ENCODE data around the gene SLC16A13.
"Not testable (repeated sequence)": the region's sequence is repeated elsewhere in the genome, so short reads cannot be mapped to it uniquely, and the experiment has no call there.

The SLC16A13 gene, protein sequence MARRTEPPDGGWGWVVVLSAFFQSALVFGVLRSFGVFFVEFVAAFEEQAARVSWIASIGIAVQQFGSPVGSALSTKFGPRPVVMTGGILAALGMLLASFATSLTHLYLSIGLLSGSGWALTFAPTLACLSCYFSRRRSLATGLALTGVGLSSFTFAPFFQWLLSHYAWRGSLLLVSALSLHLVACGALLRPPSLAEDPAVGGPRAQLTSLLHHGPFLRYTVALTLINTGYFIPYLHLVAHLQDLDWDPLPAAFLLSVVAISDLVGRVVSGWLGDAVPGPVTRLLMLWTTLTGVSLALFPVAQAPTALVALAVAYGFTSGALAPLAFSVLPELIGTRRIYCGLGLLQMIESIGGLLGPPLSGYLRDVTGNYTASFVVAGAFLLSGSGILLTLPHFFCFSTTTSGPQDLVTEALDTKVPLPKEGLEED
- total RNA-seq, result 0.28 to 5.1 (median 1.6) reads per million in 17 experiments

DNA sequence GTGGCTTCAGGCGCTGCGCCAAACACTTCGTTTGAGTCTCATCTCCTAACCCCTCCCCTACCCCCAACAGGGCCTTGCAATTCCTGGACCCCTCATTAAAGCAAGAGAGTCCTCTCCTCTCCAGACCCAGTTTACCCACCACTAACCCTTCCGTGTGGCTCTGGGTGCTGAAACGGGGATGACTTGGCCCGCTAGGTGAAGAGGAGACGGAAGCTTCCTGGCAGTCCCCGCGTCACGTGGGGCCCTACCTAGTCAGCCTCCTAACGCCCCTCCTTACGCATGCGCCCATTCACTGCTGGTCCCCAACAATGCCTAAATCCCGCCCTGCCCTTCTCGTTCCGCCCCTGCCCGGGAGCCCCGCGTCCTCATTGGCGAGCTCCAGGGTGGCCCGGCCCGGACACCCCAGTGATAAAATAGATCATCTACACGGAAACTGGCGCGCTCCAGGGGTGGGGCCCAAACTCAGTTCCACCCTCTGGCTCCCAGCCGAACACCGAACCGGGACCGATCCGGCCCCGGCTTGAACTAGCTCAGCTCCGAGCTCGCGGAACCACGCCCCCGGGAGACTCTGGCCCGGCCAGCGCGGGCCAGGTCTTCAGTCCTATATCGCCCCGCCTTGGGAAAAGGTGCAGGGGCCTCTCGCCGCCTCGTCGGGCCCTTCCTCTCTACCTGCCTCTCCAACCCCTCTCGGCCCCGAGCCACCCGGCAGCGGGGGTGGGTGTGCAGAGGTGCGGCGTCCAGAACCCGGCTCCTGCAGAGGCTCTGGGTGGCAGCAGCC, at the start of gene SLC16A13:
TSS of gene SLC16A13 (plus strand) at position 425 of the 778 bp plus-strand sequence. CDS start 368 bp downstream, outside the sequence.
- DNase-seq, result peak; percentile 96 to 98 (median 98)

GRCh38 chr17:6986676-6987075, 49.1 kb upstream of the SLC16A13 start:
- DNase-seq, result no peak

- DNase-seq, result no peak
Measured at GRCh38 chr17:6989779-6990178, 46.0 kb upstream of the SLC16A13 start.

DNA sequence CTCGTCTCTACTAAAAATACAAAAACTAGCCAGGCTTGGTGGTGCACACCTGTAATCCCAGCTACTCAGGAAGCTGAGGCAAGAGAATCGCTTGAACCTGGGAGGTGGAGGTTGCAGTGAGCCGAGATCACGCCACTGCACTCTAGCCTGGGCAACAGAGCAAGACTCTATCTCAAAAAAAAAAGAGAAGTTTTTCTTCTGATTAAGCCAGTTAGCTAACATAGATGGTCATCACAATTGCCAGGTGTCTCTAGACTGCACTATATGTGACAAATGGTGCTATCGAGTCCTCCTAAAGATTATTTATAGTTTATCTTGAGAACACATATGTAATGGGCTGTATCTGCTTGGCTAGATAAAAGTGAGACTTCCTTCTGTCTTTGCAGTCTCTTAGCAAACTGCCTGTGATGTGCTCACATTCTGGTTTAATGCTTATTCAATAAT, 42.2 kb upstream of the SLC16A13 start:
- DNase-seq, result not testable (repeated sequence)

GRCh38 chr17:6994118-6994598, 41.7 kb upstream of the SLC16A13 start:
- no peak for DNase-seq

DNA sequence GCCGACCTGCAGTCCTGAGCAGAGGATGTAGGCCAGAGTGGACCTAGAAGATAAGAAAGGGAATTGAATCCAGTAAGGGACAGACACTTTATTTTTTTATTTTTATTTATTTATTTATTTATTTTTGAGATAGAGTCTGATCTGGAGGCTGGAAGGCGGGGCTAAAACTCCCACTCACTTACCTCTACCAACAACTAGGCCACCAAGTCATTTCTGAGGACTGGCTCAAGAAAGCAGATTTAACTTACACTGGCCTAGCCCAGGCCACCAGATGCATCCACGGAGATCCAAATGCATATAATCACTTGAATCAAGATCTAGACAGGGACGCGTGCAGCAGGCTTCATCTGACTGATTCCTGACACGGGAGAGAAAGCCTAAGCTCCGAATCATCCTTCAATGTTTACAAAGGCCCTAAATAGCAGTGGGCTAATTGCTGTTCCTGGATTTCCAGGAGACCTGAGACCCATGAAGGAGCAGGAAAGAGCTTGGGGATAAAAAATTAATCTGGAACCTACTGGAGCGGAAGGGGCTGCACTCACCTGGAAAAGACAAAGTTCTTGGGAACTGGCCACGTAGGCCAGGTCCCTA, 41.1 kb upstream of the SLC16A13 start:
- DNase-seq, result no peak

DNA sequence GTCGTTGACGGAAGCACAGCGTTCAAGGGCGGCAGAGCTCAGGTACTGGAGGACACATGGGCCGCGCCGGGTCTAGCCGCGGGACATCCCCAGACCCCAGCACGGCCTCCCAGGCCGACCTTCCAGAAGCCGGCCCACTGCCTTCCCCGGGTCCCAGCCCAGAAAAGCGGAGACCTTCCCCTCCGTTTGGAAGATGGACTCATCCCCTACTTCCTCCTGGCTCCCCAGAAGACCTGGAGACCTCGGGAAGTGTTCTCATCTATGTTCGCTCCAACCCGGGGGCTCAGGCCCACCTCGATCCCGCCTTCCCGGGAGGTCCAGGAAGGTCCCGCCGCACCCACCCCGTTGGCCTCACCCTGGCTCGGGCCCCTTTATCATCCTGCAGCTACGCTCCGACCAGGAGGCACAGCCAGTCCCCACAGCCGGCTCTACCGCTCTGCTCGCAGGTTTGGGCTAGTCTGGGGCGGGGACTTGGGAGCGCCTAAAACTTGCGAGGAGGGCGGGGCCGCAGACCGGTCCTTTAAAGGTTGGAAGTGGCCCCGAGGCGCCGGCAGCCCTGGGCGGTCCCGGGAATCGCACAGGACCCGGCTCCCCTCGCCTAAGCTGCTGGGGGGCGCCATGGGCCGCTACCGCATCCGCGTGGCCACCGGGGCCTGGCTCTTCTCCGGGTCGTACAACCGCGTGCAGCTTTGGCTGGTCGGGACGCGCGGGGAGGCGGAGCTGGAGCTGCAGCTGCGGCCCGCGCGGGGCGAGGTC, 40.1 kb upstream of the SLC16A13 start, which contains the start of gene ALOX12:
TSS of gene ALOX12 (plus strand) at position 550 of the 756 bp plus-strand sequence. CDS start at position 619, 69 bp downstream.
- no peak for DNase-seq

DNA sequence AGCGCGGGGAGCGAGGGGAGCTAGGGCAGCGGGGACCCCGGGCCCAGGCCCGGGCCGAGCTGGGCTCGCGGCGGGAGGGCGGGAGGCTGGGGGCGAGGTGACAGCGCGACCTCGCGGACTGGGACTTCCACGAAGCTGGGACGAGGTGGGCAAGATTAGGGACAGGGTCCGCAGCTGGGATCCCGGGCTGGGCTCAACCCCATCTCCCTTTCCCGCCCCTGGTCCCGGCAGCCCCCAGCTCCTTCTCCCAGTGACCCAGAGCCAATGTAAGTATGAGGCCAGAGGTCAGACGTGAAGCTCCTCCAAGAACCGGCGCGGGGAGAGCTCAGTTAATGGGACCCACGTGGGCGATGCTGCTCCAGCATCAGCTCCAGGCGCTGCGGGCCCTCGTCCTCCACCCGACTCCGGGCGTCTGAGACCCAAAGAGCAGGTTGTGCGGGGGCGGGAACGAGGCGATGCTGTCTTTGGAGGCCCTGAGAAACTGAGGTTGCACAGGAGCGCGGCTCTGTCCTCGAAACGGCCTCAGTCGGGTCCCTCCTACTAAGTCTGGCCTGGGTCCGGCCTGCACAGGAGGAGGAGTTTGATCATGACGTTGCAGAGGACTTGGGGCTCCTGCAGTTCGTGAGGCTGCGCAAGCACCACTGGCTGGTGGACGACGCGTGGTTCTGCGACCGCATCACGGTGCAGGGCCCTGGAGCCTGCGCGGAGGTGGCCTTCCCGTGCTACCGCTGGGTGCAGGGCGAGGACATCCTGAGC, 39.4 kb upstream of the SLC16A13 start:
- DNase-seq, result no peak

- no peak for DNase-seq
Measured at GRCh38 chr17:6997171-6997570, 38.6 kb upstream of the SLC16A13 start.

- no peak for DNase-seq
Measured at GRCh38 chr17:6998855-6999508, 36.8 kb upstream of the SLC16A13 start.

- DNase-seq, result peak in 2 of 4 experiments; percentile 36 to 57
Measured at GRCh38 chr17:7001318-7001961, 34.4 kb upstream of the SLC16A13 start.

- DNase-seq, result no peak
Measured at GRCh38 chr17:7002288-7003047, 33.3 kb upstream of the SLC16A13 start.

GRCh38 chr17:7003745-7004144, 32.1 kb upstream of the SLC16A13 start:
- no peak for DNase-seq

DNA sequence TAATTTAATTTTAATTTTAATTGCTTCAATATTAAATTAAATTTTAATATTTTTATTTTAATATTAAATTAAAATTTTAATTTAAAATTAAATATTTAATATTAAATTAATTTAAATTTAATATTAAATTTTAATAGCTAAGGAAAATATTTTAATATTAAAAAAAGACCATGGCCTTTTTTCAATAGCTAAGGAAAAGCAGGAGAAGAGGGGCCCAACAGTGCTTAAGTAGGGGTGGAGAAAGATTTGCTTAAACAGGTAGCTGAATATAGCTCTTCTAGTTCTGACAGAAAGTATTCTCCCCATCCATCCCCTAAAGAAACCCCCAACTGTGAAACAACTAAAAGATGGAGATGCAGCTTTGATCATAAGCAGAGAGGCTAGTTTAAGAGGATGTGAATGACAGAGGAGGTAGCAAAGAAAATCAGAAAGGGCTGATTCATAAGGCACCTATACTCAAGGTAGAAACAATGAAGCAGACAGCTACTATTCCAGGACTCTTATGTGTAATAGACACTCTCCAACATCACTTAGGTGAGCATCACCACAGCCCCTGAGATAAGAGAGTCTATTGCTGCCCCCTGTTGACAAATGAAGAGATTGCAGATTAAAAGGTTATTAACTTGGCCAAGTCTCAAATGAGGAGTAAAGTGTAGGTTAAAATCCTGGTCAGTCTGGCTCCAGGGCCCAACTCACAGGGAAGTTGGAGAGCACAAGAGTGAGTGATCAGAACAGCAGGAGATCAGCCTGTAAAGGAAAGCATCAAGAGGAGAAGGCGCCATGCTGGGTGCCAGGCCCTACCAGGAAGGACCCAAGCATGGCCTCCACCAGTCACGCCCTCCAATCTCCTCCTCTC, 31.2 kb upstream of the SLC16A13 start:
- peak; percentile 61 to 85 (median 77) for DNase-seq

DNA sequence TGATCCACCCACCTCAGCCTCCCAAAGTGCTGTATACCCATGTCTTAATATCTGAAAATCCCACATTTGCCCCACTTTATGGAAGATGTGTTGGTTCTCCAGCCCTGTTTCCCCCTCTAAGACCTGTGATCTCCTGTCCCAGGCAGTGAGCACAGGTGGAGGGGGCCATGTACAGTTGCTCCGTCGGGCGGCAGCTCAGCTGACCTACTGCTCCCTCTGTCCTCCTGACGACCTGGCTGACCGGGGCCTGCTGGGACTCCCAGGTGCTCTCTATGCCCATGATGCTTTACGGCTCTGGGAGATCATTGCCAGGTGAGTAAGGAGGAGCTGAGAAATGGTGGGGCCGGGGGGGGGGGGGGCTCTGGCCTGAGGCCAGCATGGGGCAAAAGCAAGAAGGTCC, 30.1 kb upstream of the SLC16A13 start:
- DNase-seq, result no peak

DNA sequence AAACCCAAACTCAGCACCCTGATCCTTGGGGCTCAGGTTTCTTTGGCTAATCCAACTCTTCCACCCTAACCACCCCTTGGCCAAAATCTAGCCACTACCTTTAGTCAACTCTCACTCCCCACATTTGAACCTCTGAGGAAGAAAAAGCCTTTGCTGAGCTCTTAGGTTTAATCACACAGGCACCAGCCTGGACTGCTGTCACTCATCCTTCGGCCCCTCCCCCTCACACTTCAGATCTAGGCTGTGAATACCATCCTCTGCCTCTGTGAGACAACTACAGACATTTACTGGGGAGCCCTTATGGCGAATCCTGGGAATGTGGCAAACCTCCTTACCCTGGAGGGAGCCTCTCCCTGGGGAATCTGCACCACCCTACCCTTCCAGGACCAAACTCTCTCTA, 28.7 kb upstream of the SLC16A13 start:
- DNase-seq, result no peak

GRCh38 chr17:7010523-7010922, 25.3 kb upstream of the SLC16A13 start:
- DNase-seq, result no peak

DNA sequence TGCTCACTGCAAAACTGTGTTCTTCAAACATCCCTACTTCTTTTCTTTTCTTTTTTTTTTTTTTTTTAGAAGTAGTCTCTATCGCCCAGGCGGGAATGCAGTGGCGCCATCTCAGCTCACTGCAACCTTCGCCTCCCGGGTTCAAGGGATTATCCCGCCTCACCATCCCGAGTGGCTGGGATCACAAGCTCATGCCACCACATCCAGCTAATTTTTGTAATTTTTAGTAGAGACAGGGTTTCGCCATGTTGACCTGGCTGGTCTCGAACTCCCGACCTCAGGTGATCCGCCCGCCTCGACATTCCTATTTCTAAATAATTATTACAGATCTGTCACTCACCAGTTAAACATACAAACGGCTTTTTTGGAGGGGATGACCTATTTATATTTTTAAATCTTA, 24.4 kb upstream of the SLC16A13 start:
- no peak for DNase-seq

DNA sequence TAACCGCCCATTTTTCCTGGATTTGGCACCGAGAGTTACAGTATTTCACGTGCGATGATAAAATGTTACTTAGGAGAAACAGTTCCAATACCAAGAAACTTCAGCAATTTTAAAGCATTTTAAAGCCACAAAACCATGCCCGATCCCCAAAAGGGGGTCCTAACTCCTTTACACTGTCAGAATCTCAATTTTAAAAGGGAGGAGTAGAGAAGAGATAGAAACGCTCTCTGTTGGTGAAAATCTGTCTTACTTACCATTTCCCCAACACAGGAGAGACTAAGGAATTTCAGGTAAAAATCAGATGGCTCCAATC, 23.9 kb upstream of the SLC16A13 start:
- no peak for DNase-seq

All from suppressor macrophage (primary cell).